HEK293 (cell line): Measurements from ENCODE around the gene DNAH9.

Experiments used
- CTCF ChIA-PET: fragments of 350-600 bp; formaldehyde crosslinking; extraction: SDS; loops from one replicate; lab custom pipeline; 2021; ENCODE audit warnings: antibody characterized with exemption; lab: Yijun Ruan, JAX
- POLR2A ChIA-PET: fragments of 300-600 bp; formaldehyde crosslinking; extraction: SDS; loops from one replicate; lab custom pipeline; 2020; ENCODE audit warnings: antibody characterized with exemption, inconsistent platforms; lab: Yijun Ruan, JAX
- H3K27ac ChIP-seq: fragments of 200-500 bp; sonication (Bioruptor generic); 2 replicates; pipeline ENCODE4 v1.5.1; 2014; ENCODE audit warnings: low read depth, low read length, control low read depth, inconsistent platforms; ENCODE audit errors: extremely low read depth
- H3K36me3 ChIP-seq, 2 experiments: fragments of 200-500 bp in 1 of 2; sonication (Bioruptor generic) in 1 of 2; 1 replicate in 1 of 2; 2 replicates in 1 of 2; pipeline ENCODE4 v1.5.1; 2014 to 2017; ENCODE audit warnings: inconsistent platforms in 2 of 2, low read length in 2 of 2; ENCODE audit not compliant: control insufficient read depth in 2 of 2, insufficient read depth in 1 of 2
- H3K4me1 ChIP-seq: fragments of 200-500 bp; sonication (Bioruptor generic); 2 replicates; pipeline ENCODE4 v1.5.1; 2014; ENCODE audit warnings: mild to moderate bottlenecking, low read length, inconsistent platforms; ENCODE audit not compliant: control insufficient read depth, insufficient read depth
- H3K4me3 ChIP-seq: 2 replicates; pipeline ENCODE4 v1.5.1; 2011; ENCODE audit warnings: low read depth, mild to moderate bottlenecking, control low read depth, low read length, moderate library complexity
- H3K9me3 ChIP-seq: fragments of 200-500 bp; sonication (Bioruptor generic); 2 replicates; pipeline ENCODE4 v1.5.1; 2014; ENCODE audit warnings: low read depth, low read length, inconsistent platforms; ENCODE audit not compliant: control insufficient read depth, insufficient read depth
- AEBP2 ChIP-seq: fragments of 450-650 bp; formaldehyde crosslinking; IDR thresholded peaks from 2 replicates; pipeline ENCODE4 v1.5.1; 2016; ENCODE audit warnings: missing biosample characterization, missing genetic modification characterization, borderline replicate concordance
- BCL11A ChIP-seq: fragments of 450-650 bp; formaldehyde crosslinking; IDR thresholded peaks from 2 replicates; pipeline ENCODE4 v1.5.1; 2016; ENCODE audit warnings: low read depth, missing biosample characterization, missing genetic modification characterization
- KLF10 ChIP-seq: fragments of 450-650 bp; IDR thresholded peaks from 2 replicates; pipeline ENCODE4 v1.5.1; 2018; ENCODE audit warnings: missing biosample characterization, mild to moderate bottlenecking, missing genetic modification characterization
- PRDM4 ChIP-seq: fragments of 450-650 bp; formaldehyde crosslinking; IDR thresholded peaks from 2 replicates; pipeline ENCODE4 v1.5.1; 2017; ENCODE audit warnings: missing biosample characterization, missing genetic modification characterization
- SETDB1 ChIP-seq: IDR thresholded peaks from one replicate; pipeline ENCODE4 v1.6.1; 2017; ENCODE audit warnings: mild to moderate bottlenecking, low read length, moderate library complexity, mixed read lengths; ENCODE audit not compliant: insufficient read length
- ZBTB6 ChIP-seq: fragments of 450-650 bp; formaldehyde crosslinking; IDR thresholded peaks from 2 replicates; pipeline ENCODE4 v1.5.1; 2017; ENCODE audit warnings: missing biosample characterization, missing genetic modification characterization
- ZBTB8A ChIP-seq: fragments of 450-650 bp; formaldehyde crosslinking; IDR thresholded peaks from 2 replicates; pipeline ENCODE4 v1.5.1; 2016; ENCODE audit warnings: missing biosample characterization, missing genetic modification characterization
- ZNF10 ChIP-seq: fragments of 450-650 bp; formaldehyde crosslinking; IDR thresholded peaks from 2 replicates; pipeline ENCODE4 v1.5.1; 2017; ENCODE audit warnings: missing biosample characterization, missing genetic modification characterization
- ZNF140 ChIP-seq: fragments of 450-650 bp; formaldehyde crosslinking; IDR thresholded peaks from 2 replicates; pipeline ENCODE4 v1.5.1; 2016; ENCODE audit warnings: missing biosample characterization, missing genetic modification characterization
- ZNF157 ChIP-seq: fragments of 450-650 bp; formaldehyde crosslinking; IDR thresholded peaks from 2 replicates; pipeline ENCODE4 v1.5.1; 2016; ENCODE audit warnings: missing biosample characterization, missing genetic modification characterization
- ZNF16 ChIP-seq: fragments of 450-650 bp; formaldehyde crosslinking; IDR thresholded peaks from 2 replicates; pipeline ENCODE4 v1.5.1; 2016; ENCODE audit warnings: low read depth, missing biosample characterization, missing genetic modification characterization
- ZNF174 ChIP-seq: fragments of 450-650 bp; formaldehyde crosslinking; IDR thresholded peaks from 2 replicates; pipeline ENCODE4 v1.5.0; 2017; ENCODE audit warnings: missing biosample characterization, mild to moderate bottlenecking, missing genetic modification characterization
- ZNF175 ChIP-seq: fragments of 450-650 bp; formaldehyde crosslinking; IDR thresholded peaks from 2 replicates; pipeline ENCODE4 v1.5.1; 2016; ENCODE audit warnings: missing biosample characterization, missing genetic modification characterization
- ZNF24 ChIP-seq: fragments of 450-650 bp; formaldehyde crosslinking; IDR thresholded peaks from 2 replicates; pipeline ENCODE4 v1.5.1; 2016; ENCODE audit warnings: missing biosample characterization, missing genetic modification characterization
- ZNF362 ChIP-seq: fragments of 450-650 bp; formaldehyde crosslinking; IDR thresholded peaks from 2 replicates; pipeline ENCODE4 v1.5.1; 2016; ENCODE audit warnings: missing biosample characterization, missing genetic modification characterization
- ZNF48 ChIP-seq: fragments of 450-650 bp; formaldehyde crosslinking; IDR thresholded peaks from 2 replicates; pipeline ENCODE4 v1.5.1; 2016; ENCODE audit warnings: missing biosample characterization, missing genetic modification characterization
- ZNF514 ChIP-seq: fragments of 450-650 bp; formaldehyde crosslinking; IDR thresholded peaks from 2 replicates; pipeline ENCODE4 v1.5.1; 2016; ENCODE audit warnings: missing biosample characterization, missing genetic modification characterization
- ZNF521 ChIP-seq: fragments of 450-650 bp; formaldehyde crosslinking; IDR thresholded peaks from 2 replicates; pipeline ENCODE4 v1.5.1; 2017; ENCODE audit warnings: missing biosample characterization, mild to moderate bottlenecking, missing genetic modification characterization
- ZNF561 ChIP-seq: fragments of 450-650 bp; IDR thresholded peaks from 2 replicates; pipeline ENCODE4 v1.5.1; 2018; ENCODE audit warnings: missing biosample characterization, missing genetic modification characterization, borderline replicate concordance
- ZNF596 ChIP-seq: fragments of 450-650 bp; IDR thresholded peaks from 2 replicates; pipeline ENCODE4 v1.5.0; 2018; ENCODE audit warnings: missing biosample characterization, mild to moderate bottlenecking, missing genetic modification characterization, moderate library complexity
- ZNF600 ChIP-seq: fragments of 450-650 bp; formaldehyde crosslinking; IDR thresholded peaks from 2 replicates; pipeline ENCODE4 v1.5.1; 2016; ENCODE audit warnings: missing biosample characterization, missing genetic modification characterization
- ZNF623 ChIP-seq: fragments of 450-650 bp; formaldehyde crosslinking; IDR thresholded peaks from 2 replicates; pipeline ENCODE4 v1.5.1; 2016; ENCODE audit warnings: missing biosample characterization, missing genetic modification characterization
- ZNF677 ChIP-seq: fragments of 450-650 bp; IDR thresholded peaks from 2 replicates; pipeline ENCODE4 v1.5.0; 2018; ENCODE audit warnings: missing biosample characterization, mild to moderate bottlenecking, missing genetic modification characterization, moderate library complexity
- ZNF707 ChIP-seq: fragments of 450-650 bp; formaldehyde crosslinking; IDR thresholded peaks from 2 replicates; pipeline ENCODE4 v1.5.1; 2016; ENCODE audit warnings: missing biosample characterization, missing genetic modification characterization
- ZNF830 ChIP-seq: fragments of 450-650 bp; IDR thresholded peaks from 2 replicates; pipeline ENCODE4 v1.5.0; 2018; ENCODE audit warnings: missing biosample characterization, missing genetic modification characterization, low read depth, mild to moderate bottlenecking, moderate library complexity
- ZSCAN18 ChIP-seq: fragments of 450-650 bp; formaldehyde crosslinking; IDR thresholded peaks from 2 replicates; pipeline ENCODE4 v1.5.1; 2016; ENCODE audit warnings: missing biosample characterization, missing genetic modification characterization
- ZSCAN30 ChIP-seq: fragments of 450-650 bp; IDR thresholded peaks from 2 replicates; pipeline ENCODE4 v1.5.1; 2018; ENCODE audit warnings: missing biosample characterization, mild to moderate bottlenecking, missing genetic modification characterization, moderate library complexity

Gene DNAH9

GRCh38 chr17:11564589-11565380 is 33.5 kb upstream of the DNAH9 start (continued):
- no peak for TF ChIP-seq ZNF48 (tag by site-specific recombination)
- no peak for TF ChIP-seq ZNF174
- no peak for TF ChIP-seq ZNF830 (tag by site-specific recombination)
- no peak for TF ChIP-seq ZNF561 (tag by site-specific recombination)
- no peak for TF ChIP-seq ZNF175 (tag by site-specific recombination)
- no peak for TF ChIP-seq ZNF10
- TF ChIP-seq ZNF362 (tag by site-specific recombination) = no peak
- TF ChIP-seq KLF10 (tag by site-specific recombination) = no peak
- no peak for TF ChIP-seq SETDB1
- TF ChIP-seq ZNF521 = no peak
- no peak for TF ChIP-seq PRDM4

GRCh38 chr17:11565591-11565990 is 32.7 kb upstream of the DNAH9 start:
- Histone ChIP-seq H3K27ac (no peak overlapping the region), H3K36me3 (no peaks in the 10 kb centered on the region), H3K4me1 (no peaks in the 10 kb centered on the region), H3K4me3 (no peak overlapping the region), H3K9me3 (no peaks in the 10 kb centered on the region)
- ChIA-PET POLR2A (no interaction called here), CTCF (interaction anchor here (0.6 kb wide), 1 partner anchor 8 kb away, joined by 3 read pairs; no protein-coding TSS in a partner anchor)
- TF ChIP-seq ZNF596 (tag by site-specific recombination) (no peak), ZNF677 (tag by site-specific recombination) (no peak), ZNF514 (tag by site-specific recombination) (no peak), ZNF24 (no peak), ZSCAN30 (tag by site-specific recombination) (no peak), AEBP2 (no peak)

GRCh38 chr17:11578998-11579397 is 19.3 kb upstream of the DNAH9 start:
- H3K4me3 ChIP-seq = no peak overlapping the region
- no peaks in the 10 kb centered on the region for H3K36me3 ChIP-seq
- ChIA-PET POLR2A (no interaction called here), CTCF (no interaction called here)
- no peak for TF ChIP-seq ZNF157 (tag by site-specific recombination)
- TF ChIP-seq ZNF140 = no peak
- TF ChIP-seq ZNF623 (tag by site-specific recombination) = no peak
- TF ChIP-seq BCL11A (tag by site-specific recombination) = no peak
- no peak for TF ChIP-seq ZNF16 (tag by site-specific recombination)
- no peak for TF ChIP-seq ZNF600
- no peak for TF ChIP-seq ZBTB8A
- TF ChIP-seq ZSCAN18 (tag by site-specific recombination) = no peak
- no peak for TF ChIP-seq ZNF707
- no peak for TF ChIP-seq ZBTB6 (tag by site-specific recombination)
- H3K4me1 ChIP-seq = no peaks in the 10 kb centered on the region
- H3K9me3 ChIP-seq = no peaks in the 10 kb centered on the region
- H3K27ac ChIP-seq = no peak overlapping the region
